LNCAP (cell line): ENCODE results near the gene CHSY3.

Experiments
- TF ChIP-seq, protein P1 (sequence below): fragments of 450-650 bp; IDR thresholded peaks from 2 replicates; pipeline ENCODE4 v1.5.1; 2017; ENCODE audit warnings: mild to moderate bottlenecking

Gene CHSY3

DNA sequence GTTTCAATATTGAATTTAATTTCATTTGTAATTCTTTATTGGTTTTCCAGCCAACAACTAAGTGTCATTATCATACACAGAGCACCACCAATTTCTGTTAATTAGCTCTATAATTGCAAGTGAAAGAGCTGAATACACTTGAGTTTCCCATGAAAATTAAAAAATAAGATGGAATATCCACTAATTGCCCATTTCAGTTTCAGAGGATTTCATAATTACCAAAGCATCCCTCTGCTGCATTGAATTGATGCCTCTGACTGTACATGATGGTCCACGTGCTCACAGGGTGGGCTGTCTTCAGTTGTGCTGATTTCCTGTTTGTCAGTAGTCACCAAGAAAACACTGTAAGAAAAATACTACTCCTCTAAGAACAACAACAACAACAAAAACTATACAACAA lies 163.8 kb downstream of the CHSY3 start:
- TF ChIP-seq, protein P1, sequence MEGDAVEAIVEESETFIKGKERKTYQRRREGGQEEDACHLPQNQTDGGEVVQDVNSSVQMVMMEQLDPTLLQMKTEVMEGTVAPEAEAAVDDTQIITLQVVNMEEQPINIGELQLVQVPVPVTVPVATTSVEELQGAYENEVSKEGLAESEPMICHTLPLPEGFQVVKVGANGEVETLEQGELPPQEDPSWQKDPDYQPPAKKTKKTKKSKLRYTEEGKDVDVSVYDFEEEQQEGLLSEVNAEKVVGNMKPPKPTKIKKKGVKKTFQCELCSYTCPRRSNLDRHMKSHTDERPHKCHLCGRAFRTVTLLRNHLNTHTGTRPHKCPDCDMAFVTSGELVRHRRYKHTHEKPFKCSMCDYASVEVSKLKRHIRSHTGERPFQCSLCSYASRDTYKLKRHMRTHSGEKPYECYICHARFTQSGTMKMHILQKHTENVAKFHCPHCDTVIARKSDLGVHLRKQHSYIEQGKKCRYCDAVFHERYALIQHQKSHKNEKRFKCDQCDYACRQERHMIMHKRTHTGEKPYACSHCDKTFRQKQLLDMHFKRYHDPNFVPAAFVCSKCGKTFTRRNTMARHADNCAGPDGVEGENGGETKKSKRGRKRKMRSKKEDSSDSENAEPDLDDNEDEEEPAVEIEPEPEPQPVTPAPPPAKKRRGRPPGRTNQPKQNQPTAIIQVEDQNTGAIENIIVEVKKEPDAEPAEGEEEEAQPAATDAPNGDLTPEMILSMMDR, result no peak

DNA sequence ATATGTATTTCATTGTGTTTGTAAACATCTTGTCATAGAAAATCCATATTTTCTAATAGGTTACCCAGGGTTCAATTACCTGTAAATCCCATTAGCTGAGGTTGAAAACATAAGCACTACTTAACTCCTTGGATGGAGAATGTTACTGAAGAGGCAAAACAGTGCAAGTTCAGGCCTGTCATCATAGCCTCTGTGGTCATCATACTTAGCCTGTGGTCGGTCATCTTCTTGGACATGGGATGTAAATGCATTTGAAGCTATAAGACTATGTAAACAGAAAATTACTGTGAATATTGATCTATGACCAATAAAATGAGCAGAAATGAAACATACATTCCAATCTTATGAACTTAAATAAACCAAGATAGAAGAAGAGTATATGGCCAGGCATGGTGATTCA lies 164.7 kb downstream of the CHSY3 start:
- TF ChIP-seq, protein P1, result no peak

DNA sequence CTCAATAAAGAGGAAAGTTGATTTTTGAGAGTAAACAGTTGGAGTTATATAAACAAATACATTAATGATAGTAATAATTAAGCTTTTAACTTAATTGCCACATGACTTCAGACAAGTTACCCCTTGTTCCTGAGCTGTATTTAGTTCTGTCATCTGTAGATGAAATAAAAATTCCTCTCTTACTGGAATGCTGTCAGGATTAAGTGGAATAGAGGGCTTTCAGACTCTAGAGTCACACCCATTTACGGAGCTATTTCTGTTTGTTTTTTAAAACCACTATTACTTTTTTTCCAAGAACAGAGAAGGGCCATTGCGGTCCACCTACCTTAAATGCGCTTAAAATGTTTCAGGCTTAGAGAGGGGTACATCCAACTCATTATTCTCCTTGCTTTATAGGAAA lies 170.6 kb downstream of the CHSY3 start:
- TF ChIP-seq, protein P1, result no peak

DNA sequence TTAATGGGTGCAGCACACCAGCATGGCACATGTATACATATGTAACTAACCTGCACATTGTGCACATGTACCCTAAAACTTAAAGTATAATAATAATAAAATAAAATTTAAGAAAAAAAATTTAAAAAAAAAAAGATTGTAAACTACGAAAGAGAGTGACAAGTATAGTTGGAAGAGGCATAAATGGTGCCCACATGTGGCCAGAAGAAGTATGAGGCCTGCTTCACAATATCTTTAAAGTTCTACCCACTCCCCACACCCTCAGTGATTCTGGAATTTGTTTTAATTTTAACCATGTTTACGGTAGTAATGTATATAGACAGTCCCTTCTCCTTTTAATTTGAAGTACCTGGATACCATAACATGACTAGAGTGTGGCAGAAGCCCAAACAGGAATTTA lies 172.7 kb downstream of the CHSY3 start:
- TF ChIP-seq, protein P1, result no peak

DNA sequence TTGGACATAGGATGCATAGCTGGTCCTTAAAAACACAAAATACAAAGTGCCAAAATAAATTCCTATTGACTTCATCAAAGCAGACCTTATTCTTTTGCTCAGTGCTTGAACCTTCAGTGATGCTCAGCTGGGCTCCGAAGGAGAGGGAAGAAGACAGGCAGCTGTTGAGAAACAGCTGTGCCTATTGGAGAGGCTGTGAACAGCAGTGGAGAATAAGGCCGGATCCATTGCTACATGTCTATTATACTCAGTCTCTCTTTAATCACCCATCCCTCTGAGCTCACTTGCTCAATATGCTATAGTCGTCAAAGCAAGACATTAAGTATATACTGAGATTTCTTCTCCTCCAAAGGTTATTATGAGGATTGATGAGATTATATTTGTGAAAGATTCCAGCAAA lies 174.4 kb downstream of the CHSY3 start:
- TF ChIP-seq, protein P1, result no peak

DNA sequence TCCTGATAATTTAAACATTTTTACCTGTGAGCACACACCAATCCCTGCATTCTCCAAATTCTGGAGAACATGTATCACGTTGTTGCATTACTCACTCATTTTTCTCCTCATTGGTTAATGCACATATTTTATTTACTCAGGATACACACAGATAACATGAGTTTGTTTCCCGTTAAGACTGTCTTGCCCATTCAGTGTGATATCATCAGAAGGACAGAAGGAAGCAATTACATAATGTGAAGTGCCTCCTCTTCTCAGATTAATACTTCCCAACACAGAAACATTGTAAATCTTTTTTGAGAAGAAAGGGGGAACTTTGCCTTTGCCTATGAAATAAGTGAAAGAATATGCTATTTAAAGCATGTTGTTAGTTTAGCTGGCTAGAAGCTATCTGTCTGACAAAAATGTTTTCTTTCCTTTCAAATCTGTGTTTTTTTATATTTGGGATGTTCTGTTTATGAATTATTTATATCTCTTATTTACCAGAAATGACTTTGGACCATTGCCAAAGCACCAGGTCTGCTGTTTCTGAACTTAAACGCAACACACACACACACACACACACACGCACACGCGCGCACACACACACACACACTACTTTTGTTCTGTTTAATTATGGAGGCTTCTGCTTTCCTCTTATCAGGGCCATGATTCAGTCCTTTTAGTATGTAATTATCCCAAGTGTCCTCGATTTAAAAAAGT lies 186.5 kb downstream of the CHSY3 start:
- TF ChIP-seq, protein P1, result no peak

DNA sequence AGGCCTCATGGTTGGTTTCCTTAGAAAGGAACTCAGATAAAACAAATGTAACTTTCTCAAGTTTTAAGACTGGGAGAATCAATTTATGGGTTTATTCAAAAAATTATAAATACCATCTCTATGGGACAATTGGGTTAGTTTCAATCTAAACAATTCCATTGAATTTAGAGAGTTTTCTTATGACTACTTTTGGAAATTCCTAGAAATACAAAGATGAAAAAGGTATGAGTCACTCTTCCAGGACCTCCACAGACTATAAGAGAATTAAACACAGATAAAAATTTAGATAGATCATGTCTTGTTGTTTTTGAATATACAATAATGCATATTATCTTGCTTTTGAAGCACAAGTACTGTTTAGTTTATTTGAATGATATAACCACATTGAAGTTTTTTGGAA lies 188.7 kb downstream of the CHSY3 start:
- TF ChIP-seq, protein P1, result no peak

DNA sequence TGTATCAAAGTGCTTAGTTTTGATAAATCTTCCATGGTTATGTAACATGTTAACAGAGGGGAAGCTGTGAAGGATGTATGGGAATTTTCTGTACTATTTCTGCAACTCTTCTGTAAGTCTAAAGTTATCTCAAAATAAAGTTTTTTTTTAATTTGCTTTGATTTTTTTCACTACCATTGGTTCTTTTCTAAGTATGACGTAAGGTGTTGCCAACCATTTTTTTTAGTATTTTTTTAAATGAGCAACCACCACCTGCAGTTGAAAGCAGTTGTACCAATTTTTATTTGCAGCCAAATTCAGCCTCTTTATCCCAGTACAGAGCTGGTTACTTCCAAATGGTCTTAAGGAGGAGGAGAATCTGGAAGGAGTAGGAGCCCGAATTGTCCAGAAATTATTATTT lies 192.2 kb downstream of the CHSY3 start:
- TF ChIP-seq, protein P1, result no peak
